A549 (cell line): Measurements from ENCODE around the gene TRIM45. TPM values are rescaled to one million over a fixed set of nuclear protein-coding genes. Genes with fewer than 3 reads are reported as not detected.
A peak's percentile ranks its signal among the peaks of the same experiment; 100 is the strongest.

Source experiments
- ATAC-seq, 2 experiments: fragments of 200-7000 bp in 1 of 2; fragments of >200 bp in 1 of 2; cut with Nextera tagmentation in 1 of 2; cut with Tn5 transposase in 1 of 2; 3 replicates each; pipeline versions ENCODE4 v1.8.0 to v1.9.1; 2018 to 2020; ENCODE audit warnings: mild to moderate bottlenecking in 1 of 2, moderate library complexity in 1 of 2
- CTCF ChIA-PET: fragments of 300-600 bp; sonication (Branson Sonifier 250); formaldehyde crosslinking; extraction: SDS; loops from one replicate; lab custom pipeline; 2021; ENCODE audit warnings: antibody characterized with exemption, inconsistent platforms; lab: Yijun Ruan, JAX
- POLR2A ChIA-PET: fragments of 350-600 bp; formaldehyde crosslinking; extraction: SDS; loops from one replicate; lab custom pipeline; 2021; ENCODE audit warnings: antibody characterized with exemption, inconsistent platforms; lab: Yijun Ruan, JAX
- DNase-seq, 2 experiments: peaks; one replicate each; pipeline versions ENCODE4 v3.0.0 to v3.0.0-alpha.2; 2011 to 2016; ENCODE audit warnings: low read depth in 1 of 2, low spot score in 1 of 2
- FAIRE-seq: peaks from 2 replicates; lab custom pipeline; 2011; peaks lifted over from hg19 to GRCh38; lab: Jason Lieb, UNC
- H3K27ac ChIP-seq, 2 experiments: fragments of >200 bp; sonication (Bioruptor Twin); formaldehyde crosslinking; 3 replicates each; pipeline ENCODE4 v1.5.1; 2016 to 2017
- H3K4me1 ChIP-seq: fragments of >200 bp; sonication (Bioruptor Twin); formaldehyde crosslinking; 3 replicates; pipeline ENCODE4 v1.6.1; 2016
- H3K4me2 ChIP-seq: fragments of >200 bp; sonication (Bioruptor Twin); formaldehyde crosslinking; 3 replicates; pipeline ENCODE4 v1.6.1; 2016
- H3K4me3 ChIP-seq: fragments of >200 bp; sonication (Bioruptor Twin); formaldehyde crosslinking; 3 replicates; pipeline ENCODE4 v1.5.1; 2016
- H3K9me3 ChIP-seq: fragments of >200 bp; sonication (Bioruptor Twin); formaldehyde crosslinking; 3 replicates; pipeline ENCODE4 v1.6.1; 2016
- ATOH8 ChIP-seq: fragments of 250-450 bp; sonication (Bioruptor Pico); IDR thresholded peaks from 2 replicates; pipeline ENCODE4 v1.5.0; 2020; ENCODE audit warnings: low read depth, mild to moderate bottlenecking, moderate library complexity
- CEBPB ChIP-seq, 2 experiments: fragments of >200 bp in 1 of 2; sonication (Bioruptor Twin) in 1 of 2; formaldehyde crosslinking in 1 of 2; IDR thresholded peaks; 2 replicates each; pipeline ENCODE4 v1.6.1; 2012 to 2016
- CHD4 ChIP-seq: fragments of 200-600 bp; sonication (generic); IDR thresholded peaks from 2 replicates; pipeline ENCODE4 v1.6.1; 2016; ENCODE audit warnings: antibody characterized with exemption, mild to moderate bottlenecking, borderline replicate concordance
- CTCF ChIP-seq: fragments of >200 bp; sonication (Bioruptor Twin); formaldehyde crosslinking; IDR thresholded peaks from 3 replicates; pipeline ENCODE4 v1.5.1; 2016
- EHF ChIP-seq: fragments of 250-450 bp; sonication (Bioruptor Pico); IDR thresholded peaks from 2 replicates; pipeline ENCODE4 v1.5.0; 2020; ENCODE audit warnings: mild to moderate bottlenecking
- EP300 ChIP-seq, 2 experiments: fragments of >200 bp; sonication (Bioruptor Twin); formaldehyde crosslinking; IDR thresholded peaks; 2 replicates in 1 of 2; 3 replicates in 1 of 2; pipeline ENCODE4 v1.6.1; 2016 to 2017
- ESRRA ChIP-seq: fragments of 150-350 bp; IDR thresholded peaks from 2 replicates; pipeline ENCODE4 v1.6.1; 2014; ENCODE audit warnings: mild to moderate bottlenecking, low read length, borderline replicate concordance
- FOSB ChIP-seq: fragments of 250-450 bp; sonication (Bioruptor Pico); IDR thresholded peaks from 2 replicates; pipeline ENCODE4 v1.5.0; 2020; ENCODE audit warnings: mild to moderate bottlenecking, moderate library complexity
- FOSL2 ChIP-seq, 2 experiments: fragments of 450-650 bp in 1 of 2; fragments of >200 bp in 1 of 2; sonication (Bioruptor Twin) in 1 of 2; formaldehyde crosslinking; IDR thresholded peaks; 2 replicates each; pipeline versions ENCODE4 v1.5.0 to v1.6.1; 2016 to 2020; ENCODE audit warnings: mild to moderate bottlenecking in 1 of 2, moderate library complexity in 1 of 2
- HEYL ChIP-seq: fragments of 250-450 bp; sonication (Bioruptor Pico); IDR thresholded peaks from 2 replicates; pipeline ENCODE4 v1.8.0; 2021; ENCODE audit warnings: mild to moderate bottlenecking, moderate library complexity
- HMGXB4 ChIP-seq: fragments of 250-450 bp; sonication (Bioruptor Pico); IDR thresholded peaks from 2 replicates; pipeline ENCODE4 v1.5.0; 2021; ENCODE audit warnings: mild to moderate bottlenecking, moderate library complexity, borderline replicate concordance
- HOXB5 ChIP-seq: fragments of 250-450 bp; sonication (Bioruptor Pico); IDR thresholded peaks from 2 replicates; pipeline ENCODE4 v1.5.0; 2020; ENCODE audit warnings: mild to moderate bottlenecking, moderate library complexity
- JUNB ChIP-seq: fragments of >200 bp; sonication (Bioruptor Twin); formaldehyde crosslinking; IDR thresholded peaks from 2 replicates; pipeline ENCODE4 v1.6.1; 2016
- KDM1A ChIP-seq: fragments of 200-600 bp; sonication (generic); IDR thresholded peaks from 2 replicates; pipeline ENCODE4 v1.6.1; 2016; ENCODE audit warnings: low read depth, mild to moderate bottlenecking
- KDM5A ChIP-seq: fragments of 200-600 bp; sonication (generic); IDR thresholded peaks from 2 replicates; pipeline ENCODE4 v1.6.1; 2016; ENCODE audit warnings: antibody characterized with exemption, mild to moderate bottlenecking
- MAFK ChIP-seq: fragments of 450-650 bp; IDR thresholded peaks from 2 replicates; pipeline ENCODE4 v1.6.1; 2014; ENCODE audit not compliant: partially characterized antibody
- MAX ChIP-seq: IDR thresholded peaks from 2 replicates; pipeline ENCODE4 v1.6.1; 2012
- MAZ ChIP-seq: fragments of 150-350 bp; IDR thresholded peaks from 2 replicates; pipeline ENCODE4 v1.6.1; 2014; ENCODE audit warnings: antibody characterized with exemption, low read depth, low read length, borderline replicate concordance
- NFE2L2 ChIP-seq: fragments of 150-350 bp; conservative IDR thresholded peaks from 2 replicates; pipeline ENCODE4 v1.6.1; 2014; ENCODE audit warnings: low read length
- NPAS2 ChIP-seq: fragments of 250-450 bp; sonication (Bioruptor Pico); IDR thresholded peaks from 2 replicates; pipeline ENCODE4 v1.8.0; 2022; ENCODE audit warnings: mild to moderate bottlenecking, moderate library complexity, borderline replicate concordance
- NR3C1 ChIP-seq: fragments of >200 bp; sonication (Bioruptor Twin); formaldehyde crosslinking; IDR thresholded peaks from 3 replicates; pipeline ENCODE4 v1.6.1; 2017
- RAD21 ChIP-seq, 2 experiments: fragments of >200 bp in 1 of 2; sonication (Bioruptor Twin) in 1 of 2; formaldehyde crosslinking in 1 of 2; IDR thresholded peaks in 1 of 2; conservative IDR thresholded peaks in 1 of 2; 2 replicates in 1 of 2; 3 replicates in 1 of 2; pipeline ENCODE4 v1.6.1; 2012 to 2018; ENCODE audit warnings: inconsistent platforms in 1 of 2
- RARB ChIP-seq: fragments of 250-450 bp; sonication (Bioruptor Pico); IDR thresholded peaks from 2 replicates; pipeline ENCODE4 v1.8.0; 2021; ENCODE audit warnings: mild to moderate bottlenecking, moderate library complexity
- RCOR1 ChIP-seq: fragments of 150-350 bp; IDR thresholded peaks from 2 replicates; pipeline ENCODE4 v1.6.1; 2014; ENCODE audit warnings: antibody characterized with exemption, low read length, low read depth
- RNF2 ChIP-seq: fragments of 200-600 bp; sonication (generic); IDR thresholded peaks from 2 replicates; pipeline ENCODE4 v1.6.1; 2016; ENCODE audit warnings: low read depth, mild to moderate bottlenecking, antibody characterized with exemption, moderate library complexity, borderline replicate concordance
- TFCP2L1 ChIP-seq: fragments of 250-450 bp; sonication (Bioruptor Pico); IDR thresholded peaks from 2 replicates; pipeline ENCODE4 v1.5.0; 2021; ENCODE audit warnings: mild to moderate bottlenecking
- USF2 ChIP-seq: fragments of 450-650 bp; IDR thresholded peaks from 2 replicates; pipeline ENCODE4 v1.6.1; 2014; ENCODE audit warnings: antibody characterized with exemption
- WGBS: methylation state at CpG from one replicate; pipeline ENCODE4 v1.1.6; 2017; ENCODE audit errors: missing lambda C conversion rate; 5-methylcytosine and 5-hydroxymethylcytosine counted together
- polyA plus RNA-seq, 4 experiments: library from polyadenylated mRNA; depleted of rRNA in 3 of 4; stranded (reverse); fragments of >200 nt; fragmentation: RNase III in 1 of 4; extraction: RNeasy Plus Mini Kit Qiagen cat#74134 plus additional on column Dnase treatment in 1 of 4; gene quantifications; 2 replicates in 3 of 4; 3 replicates in 1 of 4; pipeline ENCODE4 v1.2.3, GENCODE V29; 2011 to 2017

TRIM45 gene
- polyA plus RNA-seq, 2 of the 4 experiments (the other 2 are of a cell fraction) = 3.0 to 3.4 TPM

- FAIRE-seq = no peak
- peaks cover 29% of the 10 kb centered on the region for H3K4me1 ChIP-seq
- no peak for DNase-seq
- no peaks in the 10 kb centered on the region for H3K9me3 ChIP-seq
- H3K27ac ChIP-seq = peak overlapping the region; percentile 80 to 87
- WGBS = 75% methylated on average over 2 of the region's 2 CpGs
- ChIA-PET CTCF (interaction anchor here (1.5 to 2.4 kb wide), 2 partner anchors 18 to 139 kb away, joined by 3 to 10 read pairs; no protein-coding TSS in a partner anchor), POLR2A (no interaction called here)
- ATAC-seq = no peak
- no peak for TF ChIP-seq CHD4
- TF ChIP-seq KDM1A = no peak
- TF ChIP-seq USF2 = no peak
- TF ChIP-seq HEYL (CRISPR knock-in tag) = no peak
- no peak for TF ChIP-seq RARB (CRISPR knock-in tag)
- no peak for TF ChIP-seq EHF
- no peak for TF ChIP-seq TFCP2L1 (CRISPR knock-in tag)
- TF ChIP-seq NFE2L2 = no peak
- TF ChIP-seq MAFK = no peak
- no peak for TF ChIP-seq RCOR1
- no peak for TF ChIP-seq NR3C1
- no peak for TF ChIP-seq FOSB (CRISPR knock-in tag)
- no peak for TF ChIP-seq MAZ
- no peak for TF ChIP-seq EP300 (IDR thresholded peaks at IDR 0.05)
- TF ChIP-seq CTCF = no peak
- no peak for TF ChIP-seq RAD21 (conservative IDR thresholded peaks at IDR 0.05 in 1 of 2, IDR thresholded peaks at IDR 0.05 in 1 of 2)
- TF ChIP-seq HMGXB4 (CRISPR knock-in tag) = no peak
- H3K4me3 ChIP-seq = no peak overlapping the region
- peak overlapping the region; percentile 70 for H3K4me2 ChIP-seq
Measured at GRCh38 chr1:117146072-117146471, 24.5 kb upstream of the TRIM45 start.

- TF ChIP-seq NR3C1 (no peak), RNF2 (no peak), ATOH8 (no peak), RAD21 (conservative IDR thresholded peaks at IDR 0.05 in 1 of 2, IDR thresholded peaks at IDR 0.05 in 1 of 2) (no peak), ESRRA (no peak), KDM5A (no peak), NPAS2 (CRISPR knock-in tag) (no peak), FOSL2 (IDR thresholded peaks at IDR 0.05) (no peak), FOSL2 (CRISPR knock-in tag; IDR thresholded peaks at IDR 0.05) (no peak), MAX (no peak), MAFK (no peak), HOXB5 (CRISPR knock-in tag) (no peak), CEBPB (IDR thresholded peaks at IDR 0.05) (no peak), JUNB (no peak)
- TF ChIP-seq, all 56 proteins: peak for 0
- H3K4me2 ChIP-seq = no peak overlapping the region
- H3K4me3 ChIP-seq = no peak overlapping the region
- FAIRE-seq (no peak), ATAC-seq (no peak), DNase-seq (no peak)
- H3K27ac ChIP-seq = no peak overlapping the region; a peak in 1 of 6 replicates
- ChIA-PET POLR2A (no interaction called here), CTCF (interaction anchor here (1.4 kb wide), 1 partner anchor 15 kb away, joined by 5 read pairs; no protein-coding TSS in a partner anchor)
- peaks cover 27% of the 10 kb centered on the region for H3K4me1 ChIP-seq
- no peaks in the 10 kb centered on the region for H3K9me3 ChIP-seq
- 83% methylated on average over 3 of the region's 3 CpGs for WGBS
Measured at GRCh38 chr1:117143871-117144270, 22.3 kb upstream of the TRIM45 start.
